Measurements from ENCODE around the gene ELOVL2. TPM values are rescaled to one million over a fixed set of nuclear protein-coding genes. Genes with fewer than 3 reads are reported as not detected.

The ELOVL2 gene
- total RNA-seq, 2 experiments from 2014 or later: not detected

GRCh38 chr6:10970731-10971130, 73.4 kb downstream of the ELOVL2 start:
- Mint-ChIP-seq H3K27me3 (peaks cover 13% of the 10 kb centered on the region), H3K36me3 (ENCODE audit: low read depth) (no peaks in the 10 kb centered on the region), H3K4me3 (no peak overlapping the region), H3K4me1 (ENCODE audit: low read depth) (no peaks in the 10 kb centered on the region), H3K27ac (no peak overlapping the region), H3K9me3 (peaks cover 10% of the 10 kb centered on the region)
- intact Hi-C loops (cut with DNase I, micrococcal nuclease): no loop called here
- ATAC-seq (ENCODE audit: poor library complexity) (no peak), DNase-seq (no peak)
- Histone ChIP-seq H3K27ac (ENCODE audit: low read depth in 1 of 2, low read length in 2 of 2) (no peak overlapping the region), H3K27me3 (ENCODE audit: control insufficient read depth in 1 of 2, insufficient read depth in 2 of 2, low read length in 2 of 2) (peaks cover 0 to 4% of the 10 kb centered on the region in 2 experiments), H3K36me3 (ENCODE audit: insufficient read depth, low read length) (no peaks in the 10 kb centered on the region), H3K4me1 (ENCODE audit: insufficient read depth, low read length) (no peaks in the 10 kb centered on the region), H3K9me3 (ENCODE audit: control insufficient read depth in 1 of 2, insufficient read depth in 1 of 2, low read length in 2 of 2) (peaks cover 3 to 14% of the 10 kb centered on the region in 2 experiments), H3K4me3 (ENCODE audit: low read length) (no peak overlapping the region)
- CTCF ChIA-PET: no interaction called here
- POLR2A ChIA-PET: no interaction called here
- TF ChIP-seq CTCF (IDR thresholded peaks at IDR 0.05): no peak

GRCh38 chr6:10968776-10969175, 75.3 kb downstream of the ELOVL2 start:
- H3K4me1 ChIP-seq (ENCODE audit: insufficient read depth, low read length): no peaks in the 10 kb centered on the region
- H3K4me3 ChIP-seq (ENCODE audit: low read length): no peak overlapping the region
- intact Hi-C loops (cut with DNase I, micrococcal nuclease): no loop called here
- no peak overlapping the region for H3K27ac Mint-ChIP-seq
- peaks cover 12% of the 10 kb centered on the region for H3K9me3 Mint-ChIP-seq
- ATAC-seq (ENCODE audit: poor library complexity) (no peak), DNase-seq (no peak)
- ChIA-PET POLR2A (no interaction called here), CTCF (no interaction called here)
- peaks cover 5 to 14% of the 10 kb centered on the region in 2 experiments for H3K9me3 ChIP-seq (ENCODE audit: control insufficient read depth in 1 of 2, insufficient read depth in 1 of 2, low read length in 2 of 2)
- H3K27me3 ChIP-seq (ENCODE audit: control insufficient read depth in 1 of 2, insufficient read depth in 2 of 2, low read length in 2 of 2): peaks cover 0 to 4% of the 10 kb centered on the region in 2 experiments
- no peak overlapping the region for H3K27ac ChIP-seq (ENCODE audit: low read depth in 1 of 2, low read length in 2 of 2)
- peaks cover 17% of the 10 kb centered on the region for H3K27me3 Mint-ChIP-seq
- H3K4me1 Mint-ChIP-seq (ENCODE audit: low read depth): no peaks in the 10 kb centered on the region
- H3K36me3 ChIP-seq (ENCODE audit: insufficient read depth, low read length): no peaks in the 10 kb centered on the region
- H3K36me3 Mint-ChIP-seq (ENCODE audit: low read depth): no peaks in the 10 kb centered on the region
- no peak overlapping the region for H3K4me3 Mint-ChIP-seq
- TF ChIP-seq CTCF (IDR thresholded peaks at IDR 0.05): no peak

- Histone ChIP-seq H3K27me3 (ENCODE audit: control insufficient read depth in 1 of 2, insufficient read depth in 2 of 2, low read length in 2 of 2) (peaks cover 0 to 1% of the 10 kb centered on the region in 2 experiments), H3K4me3 (ENCODE audit: low read length) (no peak overlapping the region), H3K36me3 (ENCODE audit: insufficient read depth, low read length) (no peaks in the 10 kb centered on the region), H3K9me3 (ENCODE audit: control insufficient read depth in 1 of 2, insufficient read depth in 1 of 2, low read length in 2 of 2) (peaks cover 5 to 14% of the 10 kb centered on the region in 2 experiments), H3K27ac (ENCODE audit: low read depth in 1 of 2, low read length in 2 of 2) (no peak overlapping the region), H3K4me1 (ENCODE audit: insufficient read depth, low read length) (no peaks in the 10 kb centered on the region)
- TF ChIP-seq CTCF (IDR thresholded peaks at IDR 0.05): no peak
- intact Hi-C loops (cut with DNase I, micrococcal nuclease): no loop called here
- DNase-seq (no peak), ATAC-seq (ENCODE audit: poor library complexity) (no peak)
- POLR2A ChIA-PET: no interaction called here
- Mint-ChIP-seq H3K36me3 (ENCODE audit: low read depth) (no peaks in the 10 kb centered on the region), H3K4me3 (no peak overlapping the region), H3K27me3 (peaks cover 26% of the 10 kb centered on the region), H3K27ac (no peak overlapping the region), H3K9me3 (peaks cover 12% of the 10 kb centered on the region), H3K4me1 (ENCODE audit: low read depth) (no peaks in the 10 kb centered on the region)
- CTCF ChIA-PET: no interaction called here
Observed at GRCh38 chr6:10964684-10965083, 79.4 kb downstream of the ELOVL2 start.

Data from CD4-positive, alpha-beta T cell (primary cell).